ENCODE measurements around the gene ZNF687. TPM values are rescaled to one million over a fixed set of nuclear protein-coding genes. Genes with fewer than 3 reads are reported as not detected.

The ZNF687 gene
- total RNA-seq, 1 experiment from 2014 or later = 56.8 TPM

- TF ChIP-seq STAT6 (CRISPR knock-in tag; conservative IDR thresholded peaks at IDR 0.05; ENCODE audit: low read depth) (no peak), MXD4 (CRISPR knock-in tag; IDR thresholded peaks at IDR 0.05; ENCODE audit: borderline replicate concordance) (no peak), HMGXB4 (CRISPR knock-in tag; IDR thresholded peaks at IDR 0.05) (no peak), ZMAT4 (CRISPR knock-in tag; IDR thresholded peaks at IDR 0.05) (no peak), TEAD1 (CRISPR knock-in tag; IDR thresholded peaks at IDR 0.05) (no peak)
Measured at GRCh38 chr1:151314137-151314875, 32.2 kb downstream of the ZNF687 start (continued).

GRCh38 chr1:151315565-151316235 is 33.6 kb downstream of the ZNF687 start:
- no peaks in the 10 kb centered on the region for H3K9me3 Mint-ChIP-seq
- no peaks in the 10 kb centered on the region for H3K27me3 Mint-ChIP-seq (ENCODE audit: low read depth)
- ATAC-seq (no peak), DNase-seq (ENCODE audit: low spot score) (no peak)
- H3K4me1 Mint-ChIP-seq = peaks cover 4% of the 10 kb centered on the region
- H3K27ac Mint-ChIP-seq = peak overlapping the region; percentile 37; the same call in 1 of the 2 replicates
- H3K4me3 Mint-ChIP-seq = no peak overlapping the region
- peaks cover 11% of the 10 kb centered on the region for H3K36me3 Mint-ChIP-seq
- POLR2A ChIA-PET = no interaction called here
- CTCF ChIA-PET = interaction anchor here (1.8 to 2.3 kb wide), 2 partner anchors 15 to 25 kb away, joined by 7 to 9 read pairs; no protein-coding TSS in a partner anchor
- no peak for TF ChIP-seq ATF1 (CRISPR knock-in tag; IDR thresholded peaks at IDR 0.05)
- no peak for TF ChIP-seq AR (CRISPR knock-in tag; IDR thresholded peaks at IDR 0.05)
- no peak for TF ChIP-seq GRHL2 (CRISPR knock-in tag; IDR thresholded peaks at IDR 0.05; ENCODE audit: insufficient replicate concordance, severe bottlenecking)
- no peak for TF ChIP-seq CREB1 (CRISPR knock-in tag; IDR thresholded peaks at IDR 0.05)
- TF ChIP-seq NFE2L1 (CRISPR knock-in tag; IDR thresholded peaks at IDR 0.05) = no peak
- TF ChIP-seq GABPB1 (CRISPR knock-in tag; IDR thresholded peaks at IDR 0.05) = no peak
- no peak for TF ChIP-seq TEAD4 (CRISPR knock-in tag; IDR thresholded peaks at IDR 0.05)
- no peak for TF ChIP-seq ELF4 (CRISPR knock-in tag; IDR thresholded peaks at IDR 0.05; ENCODE audit: low read depth)
- no peak for TF ChIP-seq FOXP4 (CRISPR knock-in tag; IDR thresholded peaks at IDR 0.05)
- no peak for TF ChIP-seq STAT6 (CRISPR knock-in tag; conservative IDR thresholded peaks at IDR 0.05; ENCODE audit: low read depth)
- no peak for TF ChIP-seq E2F1 (CRISPR knock-in tag; IDR thresholded peaks at IDR 0.05)
- no peak for TF ChIP-seq E2F4 (CRISPR knock-in tag; IDR thresholded peaks at IDR 0.05; ENCODE audit: borderline replicate concordance, low read depth)
- no peak for TF ChIP-seq RORB (CRISPR knock-in tag; IDR thresholded peaks at IDR 0.05)
- no peak for TF ChIP-seq JUN (CRISPR knock-in tag; IDR thresholded peaks at IDR 0.05)
- no peak for TF ChIP-seq SP1 (CRISPR knock-in tag; conservative IDR thresholded peaks at IDR 0.05)
